HL-60 (cell line): ENCODE data around the gene SNRPA1.

Experiments used
- CTCF ChIP-seq: IDR thresholded peaks from one replicate; pipeline ENCODE4 v1.5.1; 2011; ENCODE audit warnings: low read length, control low read depth, inconsistent platforms; ENCODE audit not compliant: insufficient read depth
- GABPA ChIP-seq: IDR thresholded peaks from 2 replicates; pipeline ENCODE4 v1.6.1; 2012; ENCODE audit warnings: low read depth
- POLR2AphosphoS5 ChIP-seq: IDR thresholded peaks from 2 replicates; pipeline ENCODE4 v1.6.1; 2012; ENCODE audit warnings: low read depth
- REST ChIP-seq: IDR thresholded peaks from 2 replicates; pipeline ENCODE4 v1.6.1; 2012; ENCODE audit warnings: low read depth; ENCODE audit not compliant: insufficient replicate concordance
- SPI1 ChIP-seq: IDR thresholded peaks from 2 replicates; pipeline ENCODE4 v1.6.1; 2012; ENCODE audit warnings: low read depth, mild to moderate bottlenecking, borderline replicate concordance

GRCh38 chr15:101318839-101319238 lies 23.8 kb upstream of the SNRPA1 start:
- no peak for TF ChIP-seq CTCF
- TF ChIP-seq POLR2AphosphoS5, result no peak
- no peak for TF ChIP-seq SPI1
- TF ChIP-seq REST, result peak; percentile 86
- TF ChIP-seq GABPA, result no peak
